ENCODE data around the gene MYO3B. TPM values are rescaled to one million over a fixed set of nuclear protein-coding genes. Genes with fewer than 3 reads are reported as not detected.

The MYO3B gene
- total and polyA plus RNA-seq, 2 of the 8 experiments (the other 6 are each of a cell fraction or from before 2014, with no cell fraction given), result 0.17 to 0.19 TPM

GRCh38 chr2:170292415-170292814 lies 114.5 kb downstream of the MYO3B start (continued):
- TF ChIP-seq NRF1 (IDR thresholded peaks at IDR 0.05; ENCODE audit: low read depth, low read length) (no peak), BRCA1 (IDR thresholded peaks at IDR 0.05; ENCODE audit: low read depth, low read length) (no peak), JUN (IDR thresholded peaks at IDR 0.05; ENCODE audit: low read depth, low read length) (no peak)
